ENCODE results near the gene CTTN.

The CTTN gene

GRCh38 chr11:70409871-70410270 is 11.5 kb downstream of the CTTN start:
- no peak overlapping the region for H3K4me3 ChIP-seq (replicated peaks; ENCODE audit: low read depth, low read length)
- H3K36me3 ChIP-seq (ENCODE audit: control insufficient read depth, insufficient read depth, low read length), result no peaks in the 10 kb centered on the region; the same call in 1 of the 2 replicates
- no peak for DNase-seq (ENCODE audit: extremely low read depth, insufficient read length)
- TF ChIP-seq CTCF (IDR thresholded peaks at IDR 0.05; ENCODE audit: insufficient read depth, low read length, poor library complexity, severe bottlenecking), result no peak
- H3K27me3 ChIP-seq (replicated peaks; ENCODE audit: control insufficient read depth, insufficient read depth, low read length), result no peaks in the 10 kb centered on the region

- no peaks in the 10 kb centered on the region; the same call in 1 of the 2 replicates for H3K36me3 ChIP-seq (ENCODE audit: control insufficient read depth, insufficient read depth, low read length)
- no peak overlapping the region for H3K4me3 ChIP-seq (replicated peaks; ENCODE audit: low read depth, low read length)
- TF ChIP-seq CTCF (IDR thresholded peaks at IDR 0.05; ENCODE audit: insufficient read depth, low read length, poor library complexity, severe bottlenecking), result no peak
- no peaks in the 10 kb centered on the region for H3K27me3 ChIP-seq (replicated peaks; ENCODE audit: control insufficient read depth, insufficient read depth, low read length)
- DNase-seq (ENCODE audit: extremely low read depth, insufficient read length), result no peak
These were observed 12.2 kb downstream of the CTTN start for GRCh38 chr11:70410276-70411205.

- no peak for DNase-seq (ENCODE audit: extremely low read depth, insufficient read length)
- Histone ChIP-seq H3K36me3 (ENCODE audit: control insufficient read depth, insufficient read depth, low read length) (no peaks in the 10 kb centered on the region; the same call in 1 of the 2 replicates), H3K4me3 (replicated peaks; ENCODE audit: low read depth, low read length) (no peak overlapping the region), H3K27me3 (replicated peaks; ENCODE audit: control insufficient read depth, insufficient read depth, low read length) (no peaks in the 10 kb centered on the region)
- no peak for TF ChIP-seq CTCF (IDR thresholded peaks at IDR 0.05; ENCODE audit: insufficient read depth, low read length, poor library complexity, severe bottlenecking)
These were observed 13.6 kb downstream of the CTTN start for GRCh38 chr11:70411713-70412452.

DNA sequence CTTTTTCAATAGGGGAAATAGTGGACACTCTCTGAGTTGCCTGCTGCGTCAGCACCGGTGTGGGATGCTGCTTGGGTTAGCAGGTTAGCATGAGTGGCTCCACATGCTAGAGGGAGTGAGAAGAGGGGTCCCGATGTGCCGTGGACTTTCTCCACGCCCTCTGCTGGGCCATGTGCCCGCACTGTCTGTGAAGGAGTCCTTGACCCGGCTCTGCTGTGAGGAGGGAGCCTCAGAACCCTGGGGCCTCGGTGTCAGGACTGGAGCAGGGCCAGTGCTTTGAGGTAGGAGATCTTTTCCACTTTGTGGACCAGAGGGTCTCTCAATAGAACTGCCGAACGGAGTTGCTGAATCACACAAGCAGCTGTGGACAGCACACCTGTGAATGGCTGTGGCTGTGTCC is 14.8 kb downstream of the CTTN start:
- DNase-seq (ENCODE audit: extremely low read depth, insufficient read length), result no peak
- no peak for TF ChIP-seq CTCF (IDR thresholded peaks at IDR 0.05; ENCODE audit: insufficient read depth, low read length, poor library complexity, severe bottlenecking)
- H3K27me3 ChIP-seq (replicated peaks; ENCODE audit: control insufficient read depth, insufficient read depth, low read length), result no peaks in the 10 kb centered on the region
- H3K36me3 ChIP-seq (ENCODE audit: control insufficient read depth, insufficient read depth, low read length), result no peaks in the 10 kb centered on the region
- no peak overlapping the region for H3K4me3 ChIP-seq (replicated peaks; ENCODE audit: low read depth, low read length)

DNA sequence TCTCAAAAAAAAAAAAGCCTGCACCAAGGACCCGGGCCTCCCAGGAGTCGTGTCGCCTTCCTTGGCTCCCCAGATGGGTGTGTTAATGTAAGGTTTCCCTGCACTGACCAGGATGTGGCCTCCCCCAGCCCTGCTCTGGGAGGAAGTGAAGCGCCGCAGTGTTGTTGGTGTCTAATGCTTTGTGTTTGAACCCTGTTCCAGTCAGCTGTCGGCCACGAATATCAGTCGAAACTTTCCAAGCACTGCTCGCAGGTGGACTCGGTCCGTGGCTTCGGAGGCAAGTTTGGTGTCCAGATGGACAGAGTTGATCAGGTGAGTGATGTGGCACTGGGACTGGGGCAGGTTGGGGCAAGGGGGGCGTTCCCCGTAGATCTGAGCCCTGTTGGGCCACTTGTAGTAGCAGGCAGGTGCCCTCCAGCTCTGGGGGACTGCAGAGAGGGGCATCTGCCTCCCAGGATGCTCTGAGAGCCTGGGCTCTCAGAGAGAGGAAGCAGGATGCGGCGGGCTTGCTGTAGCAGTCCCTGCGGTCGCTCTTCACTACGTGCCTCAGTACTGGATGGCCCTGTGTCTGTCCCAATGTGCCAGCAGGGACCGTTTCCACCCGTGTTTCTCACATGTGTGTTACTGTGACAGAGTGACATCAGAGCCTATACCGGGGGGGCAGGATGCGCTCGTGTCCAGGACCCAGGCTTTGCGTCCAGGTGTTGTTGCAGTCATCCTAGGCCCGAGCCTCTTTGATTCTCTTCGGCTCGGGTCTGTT is 16.2 kb downstream of the CTTN start:
- DNase-seq (ENCODE audit: extremely low read depth, insufficient read length), result no peak
- no peak for TF ChIP-seq CTCF (IDR thresholded peaks at IDR 0.05; ENCODE audit: insufficient read depth, low read length, poor library complexity, severe bottlenecking)
- no peak overlapping the region for H3K4me3 ChIP-seq (replicated peaks; ENCODE audit: low read depth, low read length)
- no peaks in the 10 kb centered on the region for H3K27me3 ChIP-seq (replicated peaks; ENCODE audit: control insufficient read depth, insufficient read depth, low read length)
- no peaks in the 10 kb centered on the region for H3K36me3 ChIP-seq (ENCODE audit: control insufficient read depth, insufficient read depth, low read length)

Data from GM06990 (cell line).